Stimulated activated CD4-positive, alpha-beta T cell treated with anti-CD3 and anti-CD28 coated beads, Interleukin-2, amount 100 ng/mL, for 48 hours (primary cell): ENCODE results near the gene TMIE.
A peak's percentile ranks its signal among the peaks of the same experiment; 100 is the strongest.
"Not testable (repeated sequence)": the region's sequence is repeated elsewhere in the genome, so short reads cannot be mapped to it uniquely, and the experiment has no call there.

Experiments used
- DNase-seq, 2 donors: peaks; one replicate each; pipeline ENCODE4 v3.0.0-alpha.2; 2020

The TMIE gene

GRCh38 chr3:46690798-46691197, 10.4 kb upstream of the TMIE start:
- DNase-seq: no peak

- DNase-seq: no peak
These were observed 8.6 kb upstream of the TMIE start for GRCh38 chr3:46692566-46692990.

GRCh38 chr3:46693038-46693891, 7.9 kb upstream of the TMIE start, which contains the start of gene ALS2CL:
TSS of gene ALS2CL (minus strand) at chr3:46693679. CDS start at chr3:46689440, 4,239 bp downstream.
- peak; percentile 37 to 58 for DNase-seq

GRCh38 chr3:46693892-46694226, 7.3 kb upstream of the TMIE start:
- DNase-seq: peak; percentile 14 to 42

- DNase-seq: no peak
These were observed 6.7 kb upstream of the TMIE start for GRCh38 chr3:46694520-46694919.

- DNase-seq: peak; percentile 33 to 39
These were observed 5.8 kb upstream of the TMIE start for GRCh38 chr3:46695177-46695961.

GRCh38 chr3:46695962-46696894, 5.0 kb upstream of the TMIE start:
- no peak for DNase-seq

GRCh38 chr3:46699676-46700523, 1.3 kb upstream of the TMIE start:
- no peak for DNase-seq

- no peak for DNase-seq
These were observed 420 bp upstream of the TMIE start for GRCh38 chr3:46700772-46701171.

GRCh38 chr3:46702246-46703012, 1.2 kb downstream of the TMIE start:
- DNase-seq: no peak

GRCh38 chr3:46703013-46703520, 1.9 kb downstream of the TMIE start:
- no peak for DNase-seq

GRCh38 chr3:46704346-46704745, 3.2 kb downstream of the TMIE start:
- not testable (repeated sequence) for DNase-seq

- peak; percentile 62 to 68 for DNase-seq
These were observed 3.9 kb downstream of the TMIE start for GRCh38 chr3:46705022-46705530.

GRCh38 chr3:46705751-46706552, 4.8 kb downstream of the TMIE start:
- no peak for DNase-seq

- no peak for DNase-seq
These were observed 5.8 kb downstream of the TMIE start for GRCh38 chr3:46706771-46707582.

- DNase-seq: no peak
These were observed 6.4 kb downstream of the TMIE start for GRCh38 chr3:46707601-46708011.

GRCh38 chr3:46708401-46709156, 7.4 kb downstream of the TMIE start:
- DNase-seq: no peak

- DNase-seq: no peak
These were observed 8.0 kb downstream of the TMIE start for GRCh38 chr3:46709157-46709654.
